Suprapubic skin (tissue), 4 donors: Measurements from ENCODE around the gene NDE1.

ENCODE experiments used
- CTCF ChIP-seq, 2 donors: fragments of 200-600 bp in 1 of 2; fragments of 450-650 bp in 1 of 2; sonication (generic) in 1 of 2; IDR thresholded peaks; one replicate each; pipeline ENCODE4 v1.5.1; 2016 to 2019; ENCODE audit warnings: antibody characterized with exemption in 2 of 2, mild to moderate bottlenecking in 1 of 2, moderate library complexity in 1 of 2
- EP300 ChIP-seq: sonication (generic); formaldehyde crosslinking; IDR thresholded peaks from one replicate; pipeline ENCODE4 v1.6.1; 2017; ENCODE audit warnings: antibody characterized with exemption
- POLR2A ChIP-seq, 2 donors: fragments of 450-650 bp; IDR thresholded peaks; one replicate each; pipeline ENCODE4 v1.6.1; 2017; ENCODE audit warnings: antibody characterized with exemption in 2 of 2, mild to moderate bottlenecking in 2 of 2, moderate library complexity in 2 of 2
- POLR2AphosphoS5 ChIP-seq, 3 donors: sonication (generic); formaldehyde crosslinking; IDR thresholded peaks; one replicate each; pipeline ENCODE4 v1.6.1; 2017; ENCODE audit warnings: antibody characterized with exemption in 3 of 3

- TF ChIP-seq CTCF (IDR thresholded peaks at IDR 0.05) = no peak
- TF ChIP-seq POLR2AphosphoS5 (IDR thresholded peaks at IDR 0.05) = no peak
- no peak for TF ChIP-seq EP300
- no peak for TF ChIP-seq POLR2A (IDR thresholded peaks at IDR 0.05)
Measured at GRCh38 chr16:15667091-15667742, 17.2 kb downstream of the NDE1 start.
